Ureter (tissue), 1 donor: ENCODE results near the gene INF2. TPM values are rescaled to one million over a fixed set of nuclear protein-coding genes. Genes with fewer than 3 reads are reported as not detected.

Experiments used
- DNase-seq: peaks from one replicate; pipeline ENCODE4 v3.0.0-alpha.2; 2020; ENCODE audit warnings: low spot score
- total RNA-seq: library from RNA; stranded (reverse); gene quantifications from one replicate; pipeline ENCODE4 v1.2.4, GENCODE V29; 2023
- donor health status: DM: yes; HTN: yes; CAD: no.

The INF2 gene
- total RNA-seq, 1 donor from 2014 or later, result 81.6 TPM

- no peak for DNase-seq
These were observed 13.3 kb downstream of the INF2 start for GRCh38 chr14:104702673-104703072.

DNA sequence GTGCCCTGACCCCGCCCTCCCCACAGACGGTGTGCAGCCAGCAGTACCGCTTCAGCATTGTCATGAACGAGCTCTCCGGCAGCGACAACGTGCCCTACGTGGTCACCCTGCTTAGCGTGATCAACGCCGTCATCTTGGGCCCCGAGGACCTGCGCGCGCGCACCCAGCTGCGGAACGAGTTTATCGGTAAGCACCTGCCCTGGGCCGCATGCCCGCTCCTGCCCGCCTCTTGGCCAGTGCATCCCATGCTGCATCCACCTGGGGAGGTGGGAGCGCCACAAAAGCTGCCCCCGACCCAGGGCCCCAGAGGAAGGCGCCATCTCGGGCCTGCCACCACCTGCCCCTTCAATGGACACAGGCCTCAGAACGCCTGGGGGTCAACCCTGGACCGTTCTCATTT lies 13.9 kb downstream of the INF2 start:
- no peak for DNase-seq

DNA sequence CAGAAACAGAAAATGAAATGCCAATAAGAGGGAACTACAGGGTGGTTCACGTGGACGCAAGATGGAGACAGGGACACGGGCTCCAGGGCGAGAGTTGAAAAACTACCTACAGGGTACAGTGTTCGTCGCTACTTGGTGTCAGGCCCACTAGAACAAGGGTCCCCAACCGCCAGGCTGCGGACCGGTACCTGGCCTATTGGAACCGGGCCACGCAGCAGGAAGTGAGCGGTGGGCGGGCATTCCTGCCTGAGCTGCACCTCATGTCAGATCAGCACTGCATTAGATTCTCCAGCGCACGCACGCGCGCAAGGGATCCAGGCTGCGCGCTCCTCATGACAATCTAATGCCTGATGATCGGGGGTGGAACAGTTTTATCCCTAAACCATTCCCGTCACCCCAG lies 14.8 kb downstream of the INF2 start:
- no peak for DNase-seq

DNA sequence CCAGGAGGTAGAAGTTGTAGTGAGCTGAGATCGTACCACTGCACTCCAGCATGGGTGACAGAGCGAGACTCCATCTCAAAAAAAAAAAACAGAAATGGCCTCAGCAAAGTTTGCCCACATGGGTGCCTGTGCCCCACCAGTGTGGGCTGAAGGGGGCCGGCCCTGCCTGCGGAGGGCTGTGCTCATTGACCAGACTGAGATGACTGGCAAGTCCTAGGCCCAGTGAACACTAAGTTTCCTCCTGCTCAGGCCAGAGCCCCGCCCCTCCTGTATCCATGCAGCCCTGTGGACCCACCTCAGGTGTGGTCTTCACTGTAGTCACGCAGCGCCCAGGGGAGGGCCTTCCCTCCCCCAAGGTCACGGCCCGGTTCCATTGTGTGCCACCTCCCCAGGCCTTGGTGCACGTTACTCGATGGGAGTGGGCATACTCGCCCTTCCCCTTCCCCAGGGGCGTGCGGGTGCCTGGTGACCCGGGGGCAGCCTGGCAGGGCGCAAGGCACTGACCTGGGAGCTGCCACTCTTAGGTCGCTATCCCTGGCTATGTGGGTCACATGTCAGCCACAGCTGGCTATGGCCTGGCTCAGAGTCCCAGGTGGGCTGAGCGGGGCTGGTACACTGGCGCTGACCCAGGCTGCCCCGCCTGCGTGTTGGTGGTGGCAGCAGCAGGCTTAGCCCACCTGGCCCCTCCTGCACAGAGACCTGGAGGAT lies 16.1 kb downstream of the INF2 start:
- DNase-seq, result no peak

GRCh38 chr14:104706733-104707607 lies 17.6 kb downstream of the INF2 start:
- DNase-seq, result no peak

- no peak for DNase-seq
These were observed 18.5 kb downstream of the INF2 start for GRCh38 chr14:104707608-104708595.

DNA sequence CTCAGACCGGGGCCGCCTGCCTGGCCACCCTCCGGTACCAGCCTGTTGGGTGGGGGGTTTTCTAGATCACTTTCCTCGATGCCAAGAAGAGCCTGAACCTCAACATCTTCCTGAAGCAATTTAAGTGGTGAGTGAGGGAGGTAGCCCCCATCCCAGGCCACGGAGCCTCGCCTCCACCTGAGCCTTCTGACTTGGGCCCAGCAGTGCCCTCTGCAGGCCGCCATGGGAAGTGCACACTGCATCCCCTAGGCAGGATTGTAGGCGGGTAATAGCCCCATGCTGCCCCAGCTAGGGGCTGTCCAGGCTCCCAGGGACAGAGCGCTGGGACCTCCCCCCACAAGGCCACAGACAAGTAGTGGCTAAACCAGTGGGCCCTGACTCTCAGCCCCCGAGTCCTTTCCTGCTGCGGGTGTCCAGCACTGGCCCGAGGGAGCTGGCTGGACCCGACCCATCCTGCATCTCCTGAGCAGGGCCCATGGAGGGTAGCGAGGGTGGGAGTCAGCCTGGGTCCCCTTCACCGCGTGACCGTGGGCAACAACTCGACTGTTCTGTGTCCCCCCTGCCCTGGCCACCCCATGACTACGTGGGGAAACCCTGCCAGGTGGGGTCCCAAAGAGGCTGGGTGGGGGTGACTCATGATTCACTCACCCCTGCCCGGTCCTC lies 19.3 kb downstream of the INF2 start:
- no peak for DNase-seq

- no peak for DNase-seq
These were observed 20.1 kb downstream of the INF2 start for GRCh38 chr14:104709387-104710039.

GRCh38 chr14:104710071-104710735 lies 20.8 kb downstream of the INF2 start:
- no peak for DNase-seq

DNA sequence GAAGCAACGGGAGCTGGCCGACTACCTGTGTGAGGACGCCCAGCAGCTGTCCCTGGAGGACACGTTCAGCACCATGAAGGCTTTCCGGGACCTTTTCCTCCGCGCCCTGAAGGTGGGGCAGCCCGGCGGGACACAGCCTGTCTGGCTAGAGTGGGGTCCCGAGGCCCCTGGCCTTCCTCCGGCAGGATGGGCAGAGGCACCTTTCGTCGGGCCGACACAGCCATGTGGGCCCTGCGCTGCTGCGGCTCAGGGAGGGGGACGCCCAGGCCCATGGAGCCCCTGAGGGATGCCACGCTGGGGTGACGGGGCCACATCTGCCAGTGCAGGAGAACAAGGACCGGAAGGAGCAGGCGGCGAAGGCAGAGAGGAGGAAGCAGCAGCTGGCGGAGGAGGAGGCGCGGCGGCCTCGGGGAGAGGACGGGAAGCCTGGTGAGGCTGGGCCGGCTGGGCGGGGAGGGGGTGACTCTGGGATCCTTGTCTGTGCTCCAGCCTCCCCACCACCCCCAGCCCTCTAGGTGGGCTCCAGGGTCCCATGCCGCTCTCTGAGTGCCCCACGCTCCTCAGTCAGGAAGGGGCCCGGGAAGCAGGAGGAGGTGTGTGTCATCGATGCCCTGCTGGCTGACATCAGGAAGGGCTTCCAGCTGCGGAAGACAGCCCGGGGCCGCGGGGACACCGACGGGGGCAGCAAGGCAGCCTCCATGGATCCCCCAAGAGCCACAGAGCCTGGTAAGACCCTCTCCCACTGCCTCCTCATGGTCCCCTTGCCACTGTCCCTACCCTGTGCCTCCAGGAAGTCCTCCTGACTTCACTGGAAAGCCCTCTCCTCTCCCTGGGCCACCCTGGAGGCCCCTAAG lies 23.7 kb downstream of the INF2 start:
- DNase-seq, result no peak

DNA sequence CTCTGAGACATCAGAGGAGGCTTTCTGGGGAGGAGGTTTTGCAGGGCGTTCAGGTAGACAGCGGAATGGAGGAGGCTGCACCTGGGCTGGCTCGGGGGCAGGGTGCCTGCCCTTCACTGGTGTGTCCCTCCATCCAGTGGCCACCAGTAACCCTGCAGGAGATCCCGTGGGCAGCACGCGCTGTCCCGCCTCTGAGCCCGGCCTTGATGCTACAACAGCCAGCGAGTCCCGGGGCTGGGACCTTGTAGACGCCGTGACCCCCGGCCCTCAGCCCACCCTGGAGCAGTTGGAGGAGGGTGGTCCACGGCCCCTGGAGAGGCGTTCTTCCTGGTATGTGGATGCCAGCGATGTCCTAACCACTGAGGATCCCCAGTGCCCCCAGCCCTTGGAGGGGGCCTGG lies 24.6 kb downstream of the INF2 start:
- DNase-seq, result no peak

GRCh38 chr14:104714681-104715080 lies 25.3 kb downstream of the INF2 start:
- DNase-seq, result no peak

DNA sequence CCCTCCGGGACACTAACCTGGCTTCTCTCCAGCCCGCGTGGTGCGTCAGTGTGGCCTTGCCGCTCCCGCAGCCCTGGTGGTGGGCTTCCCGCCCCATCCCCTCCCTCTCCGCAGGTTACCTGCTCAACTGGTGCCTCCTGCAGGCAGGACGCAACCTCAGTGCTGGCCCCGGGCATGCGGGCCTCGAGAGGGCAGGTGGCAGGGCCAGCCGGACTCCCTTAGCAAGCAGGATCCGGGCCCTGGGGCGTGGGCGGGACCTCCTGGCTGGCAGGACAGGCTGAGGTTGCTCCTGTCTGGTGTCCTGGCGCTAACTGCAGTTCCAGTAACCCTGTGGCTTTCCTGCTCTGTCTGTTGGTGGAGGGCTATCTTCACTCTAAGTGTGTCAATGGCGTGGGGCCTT lies 26.0 kb downstream of the INF2 start:
- no peak for DNase-seq

- DNase-seq, result no peak
These were observed 26.5 kb downstream of the INF2 start for GRCh38 chr14:104715871-104716270.

- DNase-seq, result no peak
These were observed 27.7 kb downstream of the INF2 start for GRCh38 chr14:104717137-104717536.

DNA sequence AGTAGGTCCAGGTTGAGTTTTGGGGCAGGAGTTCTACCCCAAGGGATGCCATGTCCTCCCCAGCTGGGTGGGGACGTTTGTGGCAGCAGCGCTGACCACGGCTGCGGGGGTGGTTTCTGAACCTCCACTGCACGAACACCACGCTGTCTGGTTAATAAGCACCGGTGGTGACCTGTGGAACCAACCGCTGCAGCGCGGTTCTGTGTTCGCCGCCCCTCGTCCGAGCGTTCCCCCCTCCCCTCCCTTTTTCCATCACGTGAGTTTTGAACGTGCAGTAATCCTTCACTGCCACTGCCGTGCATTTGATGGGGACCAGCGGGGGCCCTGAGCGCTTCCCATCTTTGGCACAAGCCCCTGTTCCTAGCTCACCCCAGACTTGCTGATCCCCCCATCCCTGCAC lies 28.2 kb downstream of the INF2 start:
- no peak for DNase-seq

- no peak for DNase-seq
These were observed 28.7 kb downstream of the INF2 start for GRCh38 chr14:104718147-104718546.

- no peak for DNase-seq
These were observed 29.5 kb downstream of the INF2 start for GRCh38 chr14:104718871-104719270.

- no peak for DNase-seq
These were observed 29.9 kb downstream of the INF2 start for GRCh38 chr14:104719343-104719742.
